RWPE2 (cell line): ENCODE results near the gene LMOD1.
"Not testable (repeated sequence)": the region's sequence is repeated elsewhere in the genome, so short reads cannot be mapped to it uniquely, and the experiment has no call there.

Experiments
- ATAC-seq: fragments of 200-7000 bp; cut with Tn5 transposase; 3 replicates; pipeline ENCODE4 v1.9.1; 2021; ENCODE audit warnings: low read depth
- DNase-seq: peaks from one replicate; pipeline ENCODE4 v3.0.0-alpha.2; 2020; ENCODE audit warnings: low spot score
- H3K27ac ChIP-seq: fragments of 450-650 bp; 2 replicates; pipeline ENCODE4 v1.5.1; 2017; ENCODE audit warnings: mild to moderate bottlenecking; ENCODE audit not compliant: poor library complexity, severe bottlenecking
- H3K27me3 ChIP-seq: fragments of 250-450 bp; sonication (Bioruptor Pico); 2 replicates; pipeline ENCODE4 v1.5.1; 2021; ENCODE audit warnings: mild to moderate bottlenecking, moderate library complexity; ENCODE audit not compliant: insufficient read depth, poor library complexity, severe bottlenecking
- H3K36me3 ChIP-seq: fragments of 250-450 bp; sonication (Bioruptor Pico); 2 replicates; pipeline ENCODE4 v1.5.1; 2020; ENCODE audit warnings: low read depth, mild to moderate bottlenecking, moderate library complexity
- H3K4me1 ChIP-seq: fragments of 250-450 bp; sonication (Bioruptor Pico); 2 replicates; pipeline ENCODE4 v1.5.1; 2021; ENCODE audit warnings: mild to moderate bottlenecking, moderate library complexity; ENCODE audit not compliant: insufficient read depth, poor library complexity, severe bottlenecking
- H3K4me3 ChIP-seq: fragments of 250-450 bp; sonication (Bioruptor Pico); 2 replicates; pipeline ENCODE4 v1.5.1; 2021; ENCODE audit warnings: mild to moderate bottlenecking, moderate library complexity; ENCODE audit not compliant: severe bottlenecking
- H3K9me3 ChIP-seq: fragments of 250-450 bp; sonication (Bioruptor Pico); 2 replicates; pipeline ENCODE4 v1.5.1; 2021; ENCODE audit warnings: mild to moderate bottlenecking, moderate library complexity; ENCODE audit not compliant: severe bottlenecking
- CTCF ChIP-seq: fragments of 450-650 bp; IDR thresholded peaks from one replicate; pipeline ENCODE4 v1.5.1; 2017; ENCODE audit warnings: mild to moderate bottlenecking, moderate library complexity; ENCODE audit not compliant: poor library complexity, severe bottlenecking

Gene LMOD1

DNA sequence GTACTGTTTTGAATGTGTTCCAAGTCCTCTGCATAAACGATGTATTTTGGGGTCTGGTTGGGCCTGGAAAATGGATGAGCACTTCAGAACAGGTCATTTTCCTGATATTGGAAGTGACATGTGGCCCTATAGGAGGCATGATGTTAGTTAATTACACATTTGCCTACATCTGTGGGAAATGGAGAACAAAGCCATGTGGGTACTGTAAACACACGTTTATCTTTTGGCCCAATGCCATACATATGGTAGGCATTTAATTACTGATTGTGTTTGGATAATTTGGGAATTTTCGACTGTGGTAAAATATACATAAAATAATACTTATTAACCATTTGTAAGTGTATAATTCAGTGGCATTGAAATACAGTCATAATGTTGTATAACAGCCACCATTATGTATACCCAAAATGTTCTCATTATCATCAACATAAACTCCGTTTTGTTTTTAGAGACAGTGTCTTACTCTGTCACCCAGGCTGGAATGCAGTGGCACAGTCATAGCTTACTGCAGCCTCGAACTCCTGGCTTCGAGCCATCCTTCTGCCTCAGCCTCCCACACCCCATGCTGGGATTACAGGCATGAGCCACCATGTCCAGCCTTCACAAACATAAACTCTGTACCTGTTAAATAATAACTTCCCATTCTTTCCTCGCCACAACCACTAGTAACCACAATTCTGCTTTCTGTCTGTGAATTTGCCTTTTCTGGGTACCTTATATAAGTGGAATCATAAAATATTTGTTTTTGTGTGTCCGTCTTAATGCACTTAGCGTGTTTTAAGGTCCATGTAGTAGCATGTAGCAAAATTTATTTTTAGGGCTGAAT is 24.2 kb upstream of the LMOD1 start:
- no peak for TF ChIP-seq CTCF
- H3K4me3 ChIP-seq: no peak overlapping the region
- no peak for ATAC-seq
- no peaks in the 10 kb centered on the region for H3K4me1 ChIP-seq
- peaks cover 51% of the 10 kb centered on the region for H3K36me3 ChIP-seq
- DNase-seq: no peak
- no peaks in the 10 kb centered on the region for H3K9me3 ChIP-seq
- H3K27ac ChIP-seq: no peak overlapping the region
- H3K27me3 ChIP-seq: no peaks in the 10 kb centered on the region

DNA sequence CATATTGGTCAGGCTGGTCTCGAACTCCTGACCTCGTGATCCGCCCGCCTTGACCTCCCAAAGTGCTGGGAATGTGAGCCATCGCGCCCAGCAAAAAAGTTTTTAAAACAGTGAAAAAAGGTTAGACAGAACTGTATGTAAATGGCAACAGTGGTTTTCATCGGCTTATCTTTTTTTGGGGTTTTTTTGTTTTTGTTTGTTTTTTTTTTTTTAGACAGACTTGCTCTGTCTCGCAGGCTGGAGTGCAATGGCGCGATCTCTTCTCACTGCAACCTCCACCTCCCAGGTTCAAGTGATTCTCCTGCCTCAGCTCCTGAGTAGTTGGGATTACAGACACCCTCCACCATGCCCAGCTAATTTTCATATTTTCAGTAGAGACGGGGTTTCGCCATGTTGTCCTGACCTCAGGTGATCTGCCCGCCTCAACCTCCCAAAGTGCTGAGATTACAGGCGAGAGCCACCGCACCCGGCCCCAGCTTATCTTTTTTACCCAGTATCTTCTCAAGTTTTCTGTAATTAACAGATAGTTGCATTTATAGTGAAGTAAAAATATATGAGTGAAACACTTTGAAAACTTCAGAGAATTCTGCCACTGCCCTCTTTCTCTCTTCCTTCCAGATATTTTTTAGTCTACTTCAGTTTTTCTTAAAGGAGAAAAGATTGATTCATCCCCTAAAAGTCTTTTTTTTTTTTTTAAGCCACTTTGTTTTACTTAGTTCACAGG is 22.0 kb upstream of the LMOD1 start:
- Histone ChIP-seq H3K9me3 (no peaks in the 10 kb centered on the region), H3K36me3 (peaks cover 71% of the 10 kb centered on the region), H3K4me1 (no peaks in the 10 kb centered on the region), H3K4me3 (no peak overlapping the region), H3K27ac (no peak overlapping the region), H3K27me3 (no peaks in the 10 kb centered on the region)
- no peak for TF ChIP-seq CTCF
- DNase-seq (no peak), ATAC-seq (no peak)

GRCh38 chr1:201966171-201966570 is 19.8 kb upstream of the LMOD1 start:
- H3K27ac ChIP-seq: no peak overlapping the region
- no peaks in the 10 kb centered on the region for H3K4me1 ChIP-seq
- H3K36me3 ChIP-seq: peaks cover 93% of the 10 kb centered on the region
- no peak overlapping the region for H3K4me3 ChIP-seq
- H3K9me3 ChIP-seq: no peaks in the 10 kb centered on the region
- DNase-seq (no peak), ATAC-seq (no peak)
- H3K27me3 ChIP-seq: no peaks in the 10 kb centered on the region
- no peak for TF ChIP-seq CTCF

DNA sequence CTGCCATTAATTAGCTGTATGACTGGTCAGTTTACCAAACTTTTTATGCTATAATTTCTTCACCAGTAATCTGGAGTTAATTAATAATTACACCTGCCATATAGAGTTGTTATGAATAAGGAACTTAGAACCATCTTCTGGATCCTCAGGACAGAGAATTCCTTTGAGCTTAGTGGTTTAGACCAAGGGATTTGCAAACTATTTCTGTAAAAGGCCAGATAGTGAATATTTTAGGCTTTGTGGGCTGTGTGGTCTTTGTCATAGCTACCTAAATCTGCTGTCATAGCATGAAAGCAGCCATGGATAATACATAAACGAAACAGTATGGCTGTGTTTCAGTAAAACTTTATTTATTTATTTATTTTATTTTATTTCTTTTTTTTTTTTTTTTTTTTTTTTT is 17.9 kb upstream of the LMOD1 start:
- H3K27ac ChIP-seq: no peak overlapping the region
- no peak overlapping the region for H3K4me3 ChIP-seq
- TF ChIP-seq CTCF: no peak
- H3K9me3 ChIP-seq: no peaks in the 10 kb centered on the region
- ATAC-seq (no peak), DNase-seq (no peak)
- H3K27me3 ChIP-seq: no peaks in the 10 kb centered on the region
- no peaks in the 10 kb centered on the region for H3K4me1 ChIP-seq
- H3K36me3 ChIP-seq: peaks cover 92% of the 10 kb centered on the region

- not testable (repeated sequence) for H3K9me3 ChIP-seq, H3K4me1 ChIP-seq, H3K27me3 ChIP-seq, H3K27ac ChIP-seq, DNase-seq, H3K4me3 ChIP-seq, ATAC-seq
- H3K36me3 ChIP-seq: peaks cover 94% of the 10 kb centered on the region
These were observed 16.0 kb upstream of the LMOD1 start for GRCh38 chr1:201962382-201962781.
